K562 (cell line): ENCODE measurements around the gene IL17REL.

ENCODE experiments used
- ATF7 ChIP-seq: fragments of 450-650 bp; IDR thresholded peaks from 2 replicates; pipeline ENCODE4 v1.7.1; 2014; ENCODE audit warnings: mild to moderate bottlenecking, moderate library complexity
- CBX2 ChIP-seq: fragments of 200-600 bp; sonication (generic); IDR thresholded peaks from one replicate; pipeline ENCODE4 v1.6.1; 2012; ENCODE audit warnings: mild to moderate bottlenecking, low read length, inconsistent platforms; ENCODE audit not compliant: insufficient read depth, poor library complexity, severe bottlenecking
- CTCF ChIP-seq, 3 experiments: IDR thresholded peaks in 2 of 3; conservative IDR thresholded peaks in 1 of 3; 2 replicates each; pipeline ENCODE4 v1.5.1; 2011 to 2012; ENCODE audit warnings: low read length in 3 of 3, mild to moderate bottlenecking in 3 of 3, control low read depth in 2 of 3, improper control_type of control experiment in 1 of 3, inconsistent platforms in 1 of 3, low read depth in 1 of 3, mixed read lengths in 1 of 3, moderate library complexity in 1 of 3; ENCODE audit not compliant: insufficient read depth in 2 of 3
- MXI1 ChIP-seq: IDR thresholded peaks from 2 replicates; pipeline ENCODE4 v1.6.1; 2011; ENCODE audit warnings: low read depth, mild to moderate bottlenecking, improper control_type of control experiment, low read length
- NONO ChIP-seq, 2 experiments: fragments of 200-400 bp in 1 of 2; fragments of 450-650 bp in 1 of 2; formaldehyde crosslinking in 1 of 2; IDR thresholded peaks; 2 replicates each; pipeline ENCODE4 v1.6.1; 2017; ENCODE audit warnings: low read depth in 2 of 2, mild to moderate bottlenecking in 2 of 2, moderate library complexity in 2 of 2, low read length in 1 of 2
- REST ChIP-seq, 2 experiments: fragments of 450-650 bp; formaldehyde crosslinking in 1 of 2; IDR thresholded peaks; 2 replicates each; pipeline versions ENCODE4 v1.4.0 to v1.6.1; 2014 to 2020; ENCODE audit warnings: mild to moderate bottlenecking in 2 of 2, borderline replicate concordance in 1 of 2, low read depth in 1 of 2
- SNAPC5 ChIP-seq: fragments of 250-450 bp; sonication (Bioruptor Pico); IDR thresholded peaks from 2 replicates; pipeline ENCODE4 v1.8.0; 2021; ENCODE audit warnings: moderate library complexity, mild to moderate bottlenecking, inconsistent platforms
- TCF7L2 ChIP-seq: fragments of 150-350 bp; IDR thresholded peaks from 2 replicates; pipeline ENCODE4 v1.6.1; 2016; ENCODE audit warnings: low read depth, mild to moderate bottlenecking, low read length, moderate library complexity
- TGIF2 ChIP-seq: sonication (generic); formaldehyde crosslinking; IDR thresholded peaks from 2 replicates; pipeline ENCODE4 v1.8.1; 2022; ENCODE audit warnings: mild to moderate bottlenecking, missing genetic modification reagents, moderate library complexity

GRCh38 chr22:49977578-49977977 lies 35.0 kb downstream of the IL17REL start:
- TF ChIP-seq TGIF2 (CRISPR knock-in tag): no peak
- no peak for TF ChIP-seq NONO (IDR thresholded peaks at IDR 0.05; ENCODE audit: low read depth in 2 of 2, low read length in 1 of 2)
- TF ChIP-seq REST (IDR thresholded peaks at IDR 0.05; ENCODE audit: borderline replicate concordance): no peak
- no peak for TF ChIP-seq REST (CRISPR knock-in tag; IDR thresholded peaks at IDR 0.05; ENCODE audit: low read depth)
- TF ChIP-seq MXI1: no peak
- no peak for TF ChIP-seq SNAPC5 (CRISPR knock-in tag)
- no peak for TF ChIP-seq CTCF (IDR thresholded peaks at IDR 0.05 in 2 of 3, conservative IDR thresholded peaks at IDR 0.05 in 1 of 3; ENCODE audit: insufficient read depth in 2 of 3, low read depth in 1 of 3, low read length in 3 of 3)
- TF ChIP-seq CBX2: no peak
- TF ChIP-seq TCF7L2: no peak
- no peak for TF ChIP-seq ATF7
